Bronchial epithelial cell (primary cell): Measurements from ENCODE around the gene SNRNP40. TPM values are rescaled to one million over a fixed set of nuclear protein-coding genes. Genes with fewer than 3 reads are reported as not detected.
A peak's percentile ranks its signal among the peaks of the same experiment; 100 is the strongest.

Experiments
- DNase-seq: peaks from one replicate; pipeline ENCODE4 v3.0.0-alpha.2; 2010; ENCODE audit warnings: low read depth
- FAIRE-seq: peaks from 2 replicates; lab custom pipeline; 2011; peaks lifted over from hg19 to GRCh38; lab: Jason Lieb, UNC
- H3K27me3 ChIP-seq: 2 replicates; pipeline ENCODE4 v1.5.1; 2011; ENCODE audit warnings: low read length; ENCODE audit not compliant: control insufficient read depth, insufficient read depth
- H3K36me3 ChIP-seq: 2 replicates; pipeline ENCODE4 v1.5.1; 2011; ENCODE audit warnings: low read length; ENCODE audit not compliant: control insufficient read depth, insufficient read depth
- H3K4me3 ChIP-seq: 2 replicates; pipeline ENCODE4 v1.5.1; 2011; ENCODE audit warnings: mild to moderate bottlenecking, low read depth, low read length, control low read depth
- total RNA-seq: library from RNA; depleted of rRNA; stranded (reverse); fragments of >200 nt; gene quantifications from 2 replicates; pipeline ENCODE4 v1.2.1, GENCODE V29; 2014
- TF ChIP-seq, protein P1 (sequence below): IDR thresholded peaks from 2 replicates; pipeline ENCODE4 v1.5.1; 2011; ENCODE audit warnings: mild to moderate bottlenecking, moderate library complexity, low read length, control low read depth, inconsistent platforms; ENCODE audit not compliant: insufficient read depth, severe bottlenecking

SNRNP40 gene
- total RNA-seq, 1 donor from 2014 or later = 142 TPM

DNA sequence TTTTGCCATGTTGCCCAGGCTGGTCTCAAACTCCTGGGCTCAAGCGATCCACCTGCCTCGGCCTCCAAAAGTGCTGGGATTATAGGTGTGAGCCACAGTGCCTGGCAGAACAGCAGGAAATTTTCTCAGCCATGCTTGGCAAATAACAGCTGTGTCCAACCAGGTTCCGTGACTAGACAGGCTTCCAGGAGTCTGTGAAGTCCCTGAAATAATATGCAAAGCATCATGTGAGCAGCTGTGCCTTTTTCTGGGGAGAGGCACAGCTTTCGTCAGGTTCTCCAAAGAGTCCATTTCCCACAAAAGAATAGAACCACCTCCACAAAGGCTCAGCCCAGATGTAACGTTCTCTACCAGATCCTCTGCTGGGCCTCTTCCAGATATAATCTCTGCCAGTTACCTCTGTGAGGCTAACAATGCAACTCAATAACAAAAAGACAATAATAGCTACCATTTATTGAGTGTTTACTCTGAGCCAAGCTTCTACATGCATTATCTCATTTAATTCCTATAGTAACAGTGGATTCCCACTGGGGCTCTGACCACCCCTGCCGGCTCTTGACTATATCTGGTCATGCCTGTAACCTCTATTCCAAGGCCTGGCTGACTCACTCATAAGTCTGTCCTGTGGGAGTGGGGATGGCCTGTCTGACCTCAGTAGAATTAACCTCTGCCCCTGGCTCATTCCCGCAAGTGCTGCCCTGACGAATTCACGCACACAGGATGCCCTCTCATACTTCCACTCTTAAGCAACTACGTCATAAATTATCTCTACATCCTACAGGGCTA is 52.9 kb downstream of the SNRNP40 start:
- TF ChIP-seq, protein P1, sequence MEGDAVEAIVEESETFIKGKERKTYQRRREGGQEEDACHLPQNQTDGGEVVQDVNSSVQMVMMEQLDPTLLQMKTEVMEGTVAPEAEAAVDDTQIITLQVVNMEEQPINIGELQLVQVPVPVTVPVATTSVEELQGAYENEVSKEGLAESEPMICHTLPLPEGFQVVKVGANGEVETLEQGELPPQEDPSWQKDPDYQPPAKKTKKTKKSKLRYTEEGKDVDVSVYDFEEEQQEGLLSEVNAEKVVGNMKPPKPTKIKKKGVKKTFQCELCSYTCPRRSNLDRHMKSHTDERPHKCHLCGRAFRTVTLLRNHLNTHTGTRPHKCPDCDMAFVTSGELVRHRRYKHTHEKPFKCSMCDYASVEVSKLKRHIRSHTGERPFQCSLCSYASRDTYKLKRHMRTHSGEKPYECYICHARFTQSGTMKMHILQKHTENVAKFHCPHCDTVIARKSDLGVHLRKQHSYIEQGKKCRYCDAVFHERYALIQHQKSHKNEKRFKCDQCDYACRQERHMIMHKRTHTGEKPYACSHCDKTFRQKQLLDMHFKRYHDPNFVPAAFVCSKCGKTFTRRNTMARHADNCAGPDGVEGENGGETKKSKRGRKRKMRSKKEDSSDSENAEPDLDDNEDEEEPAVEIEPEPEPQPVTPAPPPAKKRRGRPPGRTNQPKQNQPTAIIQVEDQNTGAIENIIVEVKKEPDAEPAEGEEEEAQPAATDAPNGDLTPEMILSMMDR = no peak
- H3K4me3 ChIP-seq = no peak overlapping the region
- FAIRE-seq = no peak

DNA sequence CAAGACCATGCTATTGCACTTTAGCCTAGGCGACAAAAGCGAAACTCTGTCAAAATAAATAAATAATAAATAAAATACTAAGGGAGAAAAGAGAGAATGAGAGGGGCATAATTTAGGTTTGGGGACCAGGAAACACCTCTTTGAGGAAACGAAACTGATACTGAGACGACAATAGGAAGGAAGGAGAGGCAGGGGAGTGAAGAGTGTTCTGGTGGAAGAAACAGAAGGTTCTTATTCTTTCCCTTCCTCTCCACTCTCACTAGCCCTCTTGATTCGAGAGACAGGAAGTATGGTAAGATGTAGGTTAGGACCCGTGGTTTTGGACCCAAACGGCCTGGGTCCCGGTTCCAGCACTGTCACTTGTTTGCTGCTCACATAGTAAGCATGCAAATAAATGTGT is 55.3 kb downstream of the SNRNP40 start:
- FAIRE-seq = no peak
- no peak for DNase-seq
- Histone ChIP-seq H3K36me3 (no peaks in the 10 kb centered on the region), H3K27me3 (peaks cover 24% of the 10 kb centered on the region), H3K4me3 (no peak overlapping the region)
- TF ChIP-seq, protein P1 = no peak

More for the DNA sequence above, 52.9 kb downstream of the SNRNP40 start:
- DNase-seq = no peak
- Histone ChIP-seq H3K36me3 (no peaks in the 10 kb centered on the region), H3K27me3 (peaks cover 11% of the 10 kb centered on the region)

- Histone ChIP-seq H3K27me3 (peaks cover 24% of the 10 kb centered on the region), H3K4me3 (peak within 1 kb of the TSS; percentile 11), H3K36me3 (no peaks in the 10 kb centered on the region)
- FAIRE-seq = no peak
- DNase-seq = no peak
- TF ChIP-seq, protein P1 = no peak
Measured at GRCh38 chr1:31239653-31240241, 56.8 kb downstream of the SNRNP40 start, which contains the start of gene NKAIN1. Gene NKAIN1, minus strand, starts transcription at chr1:31239887. Its CDS starts 340 bp downstream, at chr1:31239547.

GRCh38 chr1:31238986-31239613 is 57.5 kb downstream of the SNRNP40 start:
- Histone ChIP-seq H3K36me3 (no peaks in the 10 kb centered on the region), H3K4me3 (peak overlapping the region; percentile 11), H3K27me3 (peaks cover 24% of the 10 kb centered on the region)
- FAIRE-seq (no peak), DNase-seq (no peak)
- TF ChIP-seq, protein P1 = no peak

DNA sequence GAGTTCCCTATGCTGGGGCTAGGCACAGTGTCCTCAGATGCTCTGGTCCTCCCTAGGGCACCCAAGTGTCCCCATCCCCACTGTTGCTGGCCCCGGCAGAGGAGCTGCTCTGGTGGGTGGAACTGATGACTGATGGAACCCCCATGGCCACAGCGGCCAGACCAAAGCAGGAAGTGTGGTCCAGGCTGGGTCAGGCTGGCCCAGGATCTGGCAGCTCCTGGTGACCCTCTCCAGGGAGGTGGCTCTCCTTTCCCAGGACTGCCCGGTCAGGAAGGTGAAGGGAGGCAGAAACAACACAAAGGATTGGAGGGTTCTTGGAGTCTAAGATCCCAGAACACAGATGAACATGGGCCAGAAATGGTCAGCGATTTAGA is 58.0 kb downstream of the SNRNP40 start:
- Histone ChIP-seq H3K36me3 (no peaks in the 10 kb centered on the region), H3K27me3 (peaks cover 24% of the 10 kb centered on the region), H3K4me3 (no peak overlapping the region)
- DNase-seq (no peak), FAIRE-seq (no peak)
- TF ChIP-seq, protein P1 = no peak
